Activated CD4-positive, alpha-beta T cell treated with anti-CD3 and anti-CD28 coated beads for 24 hours (primary cell): ENCODE measurements around the gene TOR2A.

ENCODE experiments used
- DNase-seq, 2 donors: peaks; one replicate each; pipeline ENCODE4 v3.0.0-alpha.2; 2020; ENCODE audit warnings: low read depth in 2 of 2

Gene TOR2A

GRCh38 chr9:127720031-127720864 is 14.8 kb downstream of the TOR2A start:
- DNase-seq, result no peak

GRCh38 chr9:127717766-127718165 is 17.3 kb downstream of the TOR2A start:
- no peak for DNase-seq

GRCh38 chr9:127716412-127716811 is 18.7 kb downstream of the TOR2A start:
- DNase-seq, result no peak

GRCh38 chr9:127715470-127716337 is 19.4 kb downstream of the TOR2A start, which contains the start of the genes PTRH1 and TTC16:
Gene PTRH1 (minus strand): TSS chr9:127715663. CDS start chr9:127715639, 24 bp downstream.
Gene TTC16 (plus strand): TSS chr9:127716079. CDS start chr9:127716146, 67 bp downstream.
- DNase-seq, result peak; percentile 95 to 97

- no peak for DNase-seq
Measured at GRCh38 chr9:127714951-127715469, 20.1 kb downstream of the TOR2A start.

GRCh38 chr9:127714020-127714750 is 20.9 kb downstream of the TOR2A start:
- no peak for DNase-seq

GRCh38 chr9:127712867-127713266 is 22.2 kb downstream of the TOR2A start:
- DNase-seq, result no peak

- DNase-seq, result no peak
Measured at GRCh38 chr9:127712371-127712770, 22.7 kb downstream of the TOR2A start.

GRCh38 chr9:127711831-127712274 is 23.2 kb downstream of the TOR2A start:
- DNase-seq, result no peak

- no peak for DNase-seq
Measured at GRCh38 chr9:127711226-127711701, 23.8 kb downstream of the TOR2A start.

- no peak for DNase-seq
Measured at GRCh38 chr9:127710204-127710783, 24.8 kb downstream of the TOR2A start.

- no peak for DNase-seq
Measured at GRCh38 chr9:127708952-127709587, 26.0 kb downstream of the TOR2A start.

- no peak for DNase-seq
Measured at GRCh38 chr9:127707766-127708165, 27.3 kb downstream of the TOR2A start.

GRCh38 chr9:127706836-127707241 is 28.3 kb downstream of the TOR2A start, which contains the start of gene CFAP157:
Gene CFAP157 (plus strand): TSS chr9:127706988. CDS start chr9:127707032, 44 bp downstream.
- DNase-seq, result no peak

GRCh38 chr9:127705577-127706379 is 29.3 kb downstream of the TOR2A start:
- no peak for DNase-seq

GRCh38 chr9:127703289-127703946 is 31.7 kb downstream of the TOR2A start:
- no peak for DNase-seq

GRCh38 chr9:127700594-127701255 is 34.4 kb downstream of the TOR2A start:
- DNase-seq, result no peak

GRCh38 chr9:127700140-127700539 is 35.0 kb downstream of the TOR2A start:
- no peak for DNase-seq
